IMR-90 (cell line): ENCODE measurements around the gene CASZ1. TPM values are rescaled to one million over a fixed set of nuclear protein-coding genes. Genes with fewer than 3 reads are reported as not detected.

ENCODE experiments used
- ATAC-seq: fragments of 200-7000 bp; cut with Tn5 transposase; 2 replicates; pipeline ENCODE4 v1.9.1; 2020; ENCODE audit warnings: low read depth, mild to moderate bottlenecking, moderate library complexity
- BruUV-seq: library from RNA; stranded (reverse); fragments of 400-500 nt; replicated peaks from 2 replicates; lab custom pipeline; 2021; lab: Mats Ljungman, UMichigan
- CTCF ChIA-PET: fragments of 300-600 bp; formaldehyde crosslinking; extraction: SDS; loops from one replicate; lab custom pipeline; 2021; ENCODE audit warnings: antibody characterized with exemption; lab: Yijun Ruan, JAX
- POLR2A ChIA-PET: fragments of 300-600 bp; sonication (Branson Sonifier 250); formaldehyde crosslinking; loops from one replicate; lab custom pipeline; 2022; ENCODE audit warnings: antibody characterized with exemption; ENCODE audit not compliant: unreplicated experiment; lab: Charles Lee
- DNase-seq: peaks from one replicate; pipeline ENCODE4 v3.0.0; 2013
- H2AFZ ChIP-seq: replicated peaks from 2 replicates; pipeline ENCODE3; 2013; ENCODE audit warnings: low read length, mild to moderate bottlenecking; ENCODE audit not compliant: poor library complexity
- H2AK5ac ChIP-seq: 2 replicates; pipeline ENCODE4 v1.6.1; 2013; ENCODE audit warnings: low read depth, low read length, inconsistent platforms
- H2AK9ac ChIP-seq: replicated peaks from 2 replicates; pipeline ENCODE3; 2013; ENCODE audit warnings: mild to moderate bottlenecking, low read depth, low read length, moderate library complexity; ENCODE audit not compliant: poor library complexity
- H2BK120ac ChIP-seq: 2 replicates; pipeline ENCODE4 v1.6.1; 2013; ENCODE audit warnings: low read depth, low read length, inconsistent platforms
- H2BK15ac ChIP-seq: 3 replicates; pipeline ENCODE4 v1.6.1; 2013; ENCODE audit warnings: low read depth, low read length, inconsistent platforms
- H2BK20ac ChIP-seq: 2 replicates; pipeline ENCODE4 v1.6.1; 2013; ENCODE audit warnings: low read depth, mild to moderate bottlenecking, inconsistent platforms, low read length, moderate library complexity
- H2BK5ac ChIP-seq: 2 replicates; pipeline ENCODE4 v1.6.1; 2013; ENCODE audit warnings: mild to moderate bottlenecking, low read depth, low read length, inconsistent platforms; ENCODE audit not compliant: poor library complexity, severe bottlenecking
- H3K14ac ChIP-seq: replicated peaks from 2 replicates; pipeline ENCODE4 v1.6.1; 2013; ENCODE audit warnings: low read depth, low read length, inconsistent platforms
- H3K18ac ChIP-seq: 2 replicates; pipeline ENCODE4 v1.6.1; 2013; ENCODE audit warnings: low read depth, low read length, control low read depth
- H3K23ac ChIP-seq: 2 replicates; pipeline ENCODE4 v1.6.1; 2013; ENCODE audit warnings: low read depth, low read length, inconsistent platforms
- H3K27ac ChIP-seq: 2 replicates; pipeline ENCODE4 v1.5.1; 2013; ENCODE audit warnings: mild to moderate bottlenecking, control low read depth, low read length; ENCODE audit not compliant: insufficient read depth
- H3K27me3 ChIP-seq: 2 replicates; pipeline ENCODE4 v1.6.1; 2013; ENCODE audit warnings: low read length; ENCODE audit not compliant: control insufficient read depth, insufficient read depth
- H3K36me3 ChIP-seq: 2 replicates; pipeline ENCODE4 v1.6.1; 2013; ENCODE audit warnings: low read length, mixed read lengths; ENCODE audit not compliant: control insufficient read depth, insufficient read depth
- H3K4ac ChIP-seq: 2 replicates; pipeline ENCODE4 v1.6.1; 2013; ENCODE audit warnings: low read depth, low read length, inconsistent platforms
- H3K4me1 ChIP-seq: 2 replicates; pipeline ENCODE4 v1.6.1; 2013; ENCODE audit warnings: low read length, mixed read lengths; ENCODE audit not compliant: control insufficient read depth, insufficient read depth
- H3K4me2 ChIP-seq: 2 replicates; pipeline ENCODE4 v1.6.1; 2013; ENCODE audit warnings: low read depth, mild to moderate bottlenecking, control low read depth, low read length, moderate library complexity
- H3K4me3 ChIP-seq: 2 replicates; pipeline ENCODE4 v1.5.1; 2013; ENCODE audit warnings: low read depth, mild to moderate bottlenecking, control low read depth, low read length, moderate library complexity; ENCODE audit not compliant: insufficient read depth
- H3K56ac ChIP-seq: 2 replicates; pipeline ENCODE4 v1.6.1; 2013; ENCODE audit warnings: low read length, inconsistent platforms; ENCODE audit not compliant: insufficient read depth; ENCODE audit errors: extremely low read depth
- H3K79me1 ChIP-seq, 2 experiments: 2 replicates each; pipeline ENCODE4 v1.6.1; 2013; ENCODE audit warnings: low read length in 2 of 2, inconsistent platforms in 1 of 2, low read depth in 1 of 2
- H3K9ac ChIP-seq: 2 replicates; pipeline ENCODE4 v1.6.1; 2013; ENCODE audit warnings: low read depth, low read length, control low read depth
- H3K9me1 ChIP-seq: 2 replicates; pipeline ENCODE4 v1.6.1; 2013; ENCODE audit warnings: low read length, inconsistent platforms; ENCODE audit not compliant: insufficient read depth
- H3K9me3 ChIP-seq: 2 replicates; pipeline ENCODE4 v1.6.1; 2013; ENCODE audit warnings: low read length; ENCODE audit not compliant: control insufficient read depth, insufficient read depth
- H4K20me1 ChIP-seq: 2 replicates; pipeline ENCODE4 v1.6.1; 2013; ENCODE audit warnings: low read length, inconsistent platforms; ENCODE audit not compliant: insufficient read depth
- H4K5ac ChIP-seq: 2 replicates; pipeline ENCODE4 v1.6.1; 2013; ENCODE audit warnings: mild to moderate bottlenecking, low read depth, low read length, control low read depth
- H4K8ac ChIP-seq, 2 experiments: 2 replicates each; pipeline ENCODE4 v1.6.1; 2013; ENCODE audit warnings: low read depth in 2 of 2, low read length in 2 of 2, control low read depth in 1 of 2, inconsistent platforms in 1 of 2
- H4K91ac ChIP-seq: 2 replicates; pipeline ENCODE4 v1.6.1; 2013; ENCODE audit warnings: low read depth, low read length, inconsistent platforms; ENCODE audit not compliant: insufficient read depth
- MXI1 ChIP-seq: IDR thresholded peaks from 2 replicates; pipeline ENCODE4 v1.6.1; 2012; ENCODE audit warnings: low read depth, mild to moderate bottlenecking, low read length, moderate library complexity, borderline replicate concordance
- NFE2L2 ChIP-seq: fragments of 150-350 bp; IDR thresholded peaks from 2 replicates; pipeline ENCODE4 v1.6.1; 2016; ENCODE audit warnings: low read depth, mild to moderate bottlenecking, low read length
- RAD21 ChIP-seq: IDR thresholded peaks from 2 replicates; pipeline ENCODE4 v1.6.1; 2012; ENCODE audit warnings: low read length, improper control_type of control experiment
- WGBS, 2 experiments: methylation state at CpG; one replicate each; pipeline versions ENCODE4 v1.1.5 to v1.1.7; 2013; ENCODE audit warnings: missing lambda C conversion rate in 2 of 2; ENCODE audit not compliant: insufficient read length in 1 of 2; ENCODE audit errors: extremely low coverage in 2 of 2; 5-methylcytosine and 5-hydroxymethylcytosine counted together
- dilution Hi-C: fragments of 300-500 bp; cut with HindIII; formaldehyde crosslinking; loops from one replicate; pipeline ENCODE4 v1.14.3; 2018; ENCODE audit warnings: low sequenced_read_pairs; ENCODE audit not compliant: unreplicated experiment
- in situ Hi-C: fragments of 300-500 bp; cut with MboI; formaldehyde crosslinking; loops from 3 replicates; pipeline ENCODE4 v1.14.3; 2019; ENCODE audit warnings: low sequenced_read_pairs, inconsistent platforms, mixed read lengths
- intact Hi-C: fragments of 100-400 bp; cut with micrococcal nuclease; formaldehyde crosslinking; loops from 2 replicates; pipeline ENCODE4 v1.10.0; 2022
- polyA plus RNA-seq, 3 experiments: library from polyadenylated mRNA; depleted of rRNA; stranded (reverse); fragments of >200 nt; gene quantifications; 2 replicates each; pipeline ENCODE4 v1.2.3, GENCODE V29; 2012; ENCODE audit warnings: low replicate concordance in 1 of 3
- total RNA-seq: library from RNA; depleted of rRNA; stranded (reverse); fragments of >200 nt; gene quantifications from 2 replicates; pipeline ENCODE4 v1.2.3, GENCODE V29; 2012
- TF ChIP-seq, protein P1 (sequence below): conservative IDR thresholded peaks from 2 replicates; pipeline ENCODE4 v1.5.1; 2012; ENCODE audit warnings: mild to moderate bottlenecking, low read depth, low read length, improper control_type of control experiment

Gene CASZ1
- total and polyA plus RNA-seq, 2 of the 4 experiments (the other 2 are of a cell fraction): 0.18 to 0.24 TPM

GRCh38 chr1:10816233-10816632 is 19.8 kb upstream of the CASZ1 start:
- Histone ChIP-seq H4K20me1 (no peaks in the 10 kb centered on the region), H3K27ac (no peak overlapping the region), H2AK9ac (no peak overlapping the region), H3K9me1 (no peaks in the 10 kb centered on the region), H3K14ac (no peak overlapping the region), H3K4me3 (no peak overlapping the region), H2BK5ac (no peak overlapping the region), H2BK20ac (no peak overlapping the region), H3K18ac (no peak overlapping the region), H3K4me1 (no peaks in the 10 kb centered on the region), H3K9me3 (no peaks in the 10 kb centered on the region), H2BK120ac (no peak overlapping the region), H4K5ac (no peak overlapping the region), H2AK5ac (no peak overlapping the region), H3K23ac (no peak overlapping the region), H2AFZ (no peak overlapping the region), H3K4ac (no peak overlapping the region), H3K56ac (no peak overlapping the region), H4K91ac (no peak overlapping the region), H3K4me2 (no peak overlapping the region), H2BK15ac (no peak overlapping the region), H3K27me3 (peaks cover 61% of the 10 kb centered on the region), H4K8ac (no peak overlapping the region), H3K9ac (no peak overlapping the region), H3K79me1 (no peaks in the 10 kb centered on the region), H3K36me3 (no peaks in the 10 kb centered on the region)
- no peak for DNase-seq
- CTCF ChIA-PET: interaction anchor here (0.7 kb wide), 1 partner anchor 23 kb away, joined by 3 read pairs; no protein-coding TSS in a partner anchor
- intact Hi-C loops (no loop called here), in situ Hi-C loops (no loop called here), dilution Hi-C loops (no loop called here)
- ATAC-seq: no peak
- BruUV-seq: no TSS peak
- POLR2A ChIA-PET: no interaction called here
- WGBS, 2 experiments: 59% methylated on average over 4 of the region's 7 CpGs; no CpG with 5 or more reads in 1 of the 2 experiments
- no peak for TF ChIP-seq MXI1
- TF ChIP-seq, protein P1, sequence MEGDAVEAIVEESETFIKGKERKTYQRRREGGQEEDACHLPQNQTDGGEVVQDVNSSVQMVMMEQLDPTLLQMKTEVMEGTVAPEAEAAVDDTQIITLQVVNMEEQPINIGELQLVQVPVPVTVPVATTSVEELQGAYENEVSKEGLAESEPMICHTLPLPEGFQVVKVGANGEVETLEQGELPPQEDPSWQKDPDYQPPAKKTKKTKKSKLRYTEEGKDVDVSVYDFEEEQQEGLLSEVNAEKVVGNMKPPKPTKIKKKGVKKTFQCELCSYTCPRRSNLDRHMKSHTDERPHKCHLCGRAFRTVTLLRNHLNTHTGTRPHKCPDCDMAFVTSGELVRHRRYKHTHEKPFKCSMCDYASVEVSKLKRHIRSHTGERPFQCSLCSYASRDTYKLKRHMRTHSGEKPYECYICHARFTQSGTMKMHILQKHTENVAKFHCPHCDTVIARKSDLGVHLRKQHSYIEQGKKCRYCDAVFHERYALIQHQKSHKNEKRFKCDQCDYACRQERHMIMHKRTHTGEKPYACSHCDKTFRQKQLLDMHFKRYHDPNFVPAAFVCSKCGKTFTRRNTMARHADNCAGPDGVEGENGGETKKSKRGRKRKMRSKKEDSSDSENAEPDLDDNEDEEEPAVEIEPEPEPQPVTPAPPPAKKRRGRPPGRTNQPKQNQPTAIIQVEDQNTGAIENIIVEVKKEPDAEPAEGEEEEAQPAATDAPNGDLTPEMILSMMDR: no peak
- TF ChIP-seq NFE2L2: no peak
- no peak for TF ChIP-seq RAD21
